Body of pancreas (tissue), 4 donors: ENCODE results near the gene TSPAN10. TPM values are rescaled to one million over a fixed set of nuclear protein-coding genes. Genes with fewer than 3 reads are reported as not detected.

ENCODE experiments used
- ATAC-seq: fragments of 150-250 bp; one replicate; pipeline ENCODE4 v1.9.1; 2016
- DNase-seq, 4 donors: peaks; one replicate each; pipeline ENCODE4 v3.0.0-alpha.2; 2019
- H3K27ac ChIP-seq, 4 donors: fragments of 200-600 bp; sonication (generic); 1 replicate in 3 of 4; 2 replicates in 1 of 4; pipeline versions ENCODE4 v1.5.1 to v1.6.1; 2016 to 2019; ENCODE audit warnings: mild to moderate bottlenecking in 1 of 4, mixed read lengths in 1 of 4, moderate library complexity in 1 of 4
- H3K27me3 ChIP-seq, 2 donors: fragments of 200-600 bp; sonication (generic); one replicate each; pipeline ENCODE4 v1.6.0; 2016; ENCODE audit warnings: mild to moderate bottlenecking in 1 of 2
- H3K36me3 ChIP-seq, 2 donors: fragments of 200-600 bp; sonication (generic); replicated peaks in 1 of 2; 2 replicates each; pipeline ENCODE4 v1.5.1; 2016; ENCODE audit warnings: low read depth in 2 of 2; ENCODE audit not compliant: insufficient read depth in 1 of 2
- H3K4me1 ChIP-seq: fragments of 200-600 bp; sonication (generic); one replicate; pipeline ENCODE4 v1.6.0; 2016
- H3K4me3 ChIP-seq, 2 donors: fragments of 200-600 bp; sonication (generic); 1 replicate in 1 of 2; 2 replicates in 1 of 2; pipeline ENCODE4 v1.5.1; 2016 to 2019
- H3K9me3 ChIP-seq, 3 donors: fragments of 200-600 bp; sonication (generic); 1 replicate in 2 of 3; 2 replicates in 1 of 3; pipeline ENCODE4 v1.5.1; 2016
- POLR2A ChIP-seq, 3 donors: fragments of 450-650 bp; IDR thresholded peaks; one replicate each; pipeline ENCODE4 v1.6.1; 2016; ENCODE audit warnings: antibody characterized with exemption in 3 of 3, mild to moderate bottlenecking in 2 of 3
- WGBS, 2 donors: methylation state at CpG; one replicate each; pipeline ENCODE4 v1.1.5; 2017; 5-methylcytosine and 5-hydroxymethylcytosine counted together
- intact Hi-C: fragments of 100-400 bp; cut with DNase I; formaldehyde crosslinking; loops from one replicate; pipeline ENCODE4 v1.15.1; 2023
- total RNA-seq, 2 donors: library from RNA; depleted of rRNA; stranded (reverse); fragments of >200 nt; gene quantifications; one replicate each; pipeline ENCODE4 v1.1.0, GENCODE V29; 2016
- TF ChIP-seq, protein P1 (sequence below), 7 experiments: fragments of 450-650 bp in 4 of 7; fragments of 200-600 bp in 3 of 7; sonication (generic) in 3 of 7; IDR thresholded peaks; one replicate each; pipeline ENCODE4 v1.5.1; 2016 to 2019; ENCODE audit warnings: antibody characterized with exemption in 7 of 7

The TSPAN10 gene
- total RNA-seq, 2 donors from 2014 or later, result 1.0 to 5.3 TPM

DNA sequence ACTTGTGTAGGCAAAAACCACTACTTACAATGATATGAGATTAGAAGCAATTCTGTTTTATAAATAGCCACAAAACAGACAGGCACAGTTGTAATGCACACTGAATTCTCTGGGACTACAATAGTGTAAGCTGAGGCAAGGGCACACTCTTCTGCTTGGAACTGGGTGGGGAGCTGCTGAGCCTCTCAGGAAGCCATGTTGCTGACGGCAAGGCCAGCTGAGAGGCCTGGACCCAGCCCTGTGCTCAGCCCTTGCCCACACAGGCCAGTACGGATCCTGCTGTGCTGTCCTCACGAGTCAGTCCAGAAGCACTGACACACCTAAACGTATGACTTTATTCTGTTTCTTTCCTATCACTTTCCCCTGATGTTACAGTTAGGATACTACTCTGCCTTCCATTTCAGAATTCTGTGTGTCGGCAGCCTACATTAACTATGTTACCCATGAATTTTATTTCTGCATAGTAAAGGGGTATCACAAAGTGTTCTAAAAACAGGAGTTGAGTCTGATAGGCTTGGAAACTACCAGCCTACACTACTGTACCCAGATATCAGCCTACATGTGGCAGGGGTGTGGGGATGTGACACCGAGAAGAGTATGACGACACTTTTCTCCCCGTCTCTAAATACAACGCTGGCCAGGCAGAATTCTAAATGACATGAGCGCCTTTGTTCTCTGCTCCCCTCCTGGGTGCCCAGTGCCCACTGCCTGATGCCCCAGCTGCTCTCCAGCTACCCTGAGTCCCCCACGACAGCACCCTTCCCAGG, 43.7 kb upstream of the TSPAN10 start:
- no peaks in the 10 kb centered on the region for H3K27me3 ChIP-seq
- 87 to 95% methylated on average over 11 of the region's 11 CpGs for WGBS, 2 donors
- no peaks in the 10 kb centered on the region for H3K9me3 ChIP-seq
- no peak overlapping the region for H3K4me3 ChIP-seq
- intact Hi-C loops, result no loop called here
- no peak overlapping the region for H3K27ac ChIP-seq
- TF ChIP-seq, protein P1, sequence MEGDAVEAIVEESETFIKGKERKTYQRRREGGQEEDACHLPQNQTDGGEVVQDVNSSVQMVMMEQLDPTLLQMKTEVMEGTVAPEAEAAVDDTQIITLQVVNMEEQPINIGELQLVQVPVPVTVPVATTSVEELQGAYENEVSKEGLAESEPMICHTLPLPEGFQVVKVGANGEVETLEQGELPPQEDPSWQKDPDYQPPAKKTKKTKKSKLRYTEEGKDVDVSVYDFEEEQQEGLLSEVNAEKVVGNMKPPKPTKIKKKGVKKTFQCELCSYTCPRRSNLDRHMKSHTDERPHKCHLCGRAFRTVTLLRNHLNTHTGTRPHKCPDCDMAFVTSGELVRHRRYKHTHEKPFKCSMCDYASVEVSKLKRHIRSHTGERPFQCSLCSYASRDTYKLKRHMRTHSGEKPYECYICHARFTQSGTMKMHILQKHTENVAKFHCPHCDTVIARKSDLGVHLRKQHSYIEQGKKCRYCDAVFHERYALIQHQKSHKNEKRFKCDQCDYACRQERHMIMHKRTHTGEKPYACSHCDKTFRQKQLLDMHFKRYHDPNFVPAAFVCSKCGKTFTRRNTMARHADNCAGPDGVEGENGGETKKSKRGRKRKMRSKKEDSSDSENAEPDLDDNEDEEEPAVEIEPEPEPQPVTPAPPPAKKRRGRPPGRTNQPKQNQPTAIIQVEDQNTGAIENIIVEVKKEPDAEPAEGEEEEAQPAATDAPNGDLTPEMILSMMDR (IDR thresholded peaks at IDR 0.05), result no peak
- no peak for TF ChIP-seq POLR2A (IDR thresholded peaks at IDR 0.05)
- peaks cover 10 to 38% of the 10 kb centered on the region in 2 donors for H3K36me3 ChIP-seq
- ATAC-seq (no peak), DNase-seq (no peak)
- H3K4me1 ChIP-seq, result no peaks in the 10 kb centered on the region

DNA sequence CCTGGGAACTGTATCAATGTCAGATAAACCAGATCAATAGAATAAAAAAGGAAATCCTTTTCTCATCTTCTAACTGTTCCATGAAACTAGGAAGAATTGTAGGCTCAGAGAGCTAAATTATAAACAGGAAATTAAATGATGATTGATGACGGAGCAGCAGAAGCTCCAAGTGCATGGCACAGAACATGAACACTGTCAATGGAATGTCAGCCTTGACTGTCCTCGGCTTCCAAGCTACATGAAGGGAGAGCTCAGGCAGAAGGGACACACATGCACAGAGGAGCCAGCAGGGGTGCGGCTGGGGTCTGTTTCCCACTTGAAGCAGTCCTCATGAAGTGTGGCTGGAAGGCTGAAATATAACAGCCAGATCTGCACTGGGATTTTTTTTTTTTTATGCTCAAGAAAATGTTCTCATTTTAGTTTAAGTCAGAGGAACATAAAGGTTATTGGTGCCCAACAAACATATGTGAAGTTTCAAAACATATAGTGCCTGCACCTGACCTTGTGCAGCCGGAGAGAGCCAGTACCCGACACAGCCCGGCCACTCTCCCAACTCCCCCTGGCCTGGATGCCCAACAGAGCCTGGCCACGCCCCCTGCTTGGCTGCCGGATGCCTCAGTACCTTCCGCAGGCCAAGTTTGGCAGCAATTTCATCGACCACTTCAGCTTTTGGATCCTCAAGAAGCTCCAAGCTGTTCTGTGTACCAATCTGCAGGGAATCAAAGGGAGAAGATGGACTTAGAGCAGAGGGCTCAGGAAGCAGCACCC, 37.1 kb upstream of the TSPAN10 start:
- intact Hi-C loops, result loop anchor here (5.0 kb wide), 2 partner anchors 43 to 353 kb away; no protein-coding TSS in a partner anchor

DNA sequence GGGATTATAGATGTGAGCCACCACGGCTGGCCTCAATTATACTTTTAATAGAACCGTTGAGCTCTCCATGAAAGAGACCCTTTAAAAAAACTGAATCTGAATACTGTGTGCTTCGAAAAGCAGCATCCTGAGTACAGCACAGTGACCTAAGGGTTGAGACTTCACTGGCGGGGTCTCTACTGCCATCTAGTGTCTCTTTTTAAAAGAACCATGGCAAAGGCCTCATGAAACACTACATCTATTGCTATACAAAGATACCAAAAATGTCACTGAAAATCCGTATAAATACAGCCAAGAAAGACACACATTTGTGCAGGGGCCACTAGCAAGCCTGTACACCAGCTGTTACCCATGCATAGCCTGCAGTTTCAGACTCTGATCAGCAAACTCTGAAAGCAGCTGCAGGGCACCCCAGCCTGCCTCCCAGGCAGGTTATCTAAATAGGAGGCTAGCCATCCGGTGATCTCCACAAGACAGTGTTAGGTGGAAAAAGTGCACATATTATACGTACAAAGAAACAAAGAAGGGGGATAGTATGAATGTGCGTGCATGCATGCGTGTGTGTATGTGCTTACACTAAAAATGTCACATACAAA, 35.4 kb upstream of the TSPAN10 start:
- intact Hi-C loops, result loop anchor here (5.0 kb wide), 1 partner anchor 354 kb away; no protein-coding TSS in a partner anchor
- no peak overlapping the region for H3K27ac ChIP-seq
- peak; percentile 92 for ATAC-seq
- no peaks in the 10 kb centered on the region for H3K27me3 ChIP-seq
- H3K4me1 ChIP-seq, result no peaks in the 10 kb centered on the region
- 34 to 38% methylated on average over 9 of the region's 9 CpGs for WGBS, 2 donors
- peak; percentile 44 to 66 (median 50) for DNase-seq
- peaks cover 0 to 30% of the 10 kb centered on the region in 2 donors for H3K36me3 ChIP-seq
- no peak overlapping the region for H3K4me3 ChIP-seq
- TF ChIP-seq, protein P1 (IDR thresholded peaks at IDR 0.05), result peak; percentile 67 to 85 (median 82)
- no peak for TF ChIP-seq POLR2A (IDR thresholded peaks at IDR 0.05)
- H3K9me3 ChIP-seq, result no peaks in the 10 kb centered on the region

More for the DNA sequence above, 37.1 kb upstream of the TSPAN10 start:
- ATAC-seq (no peak), DNase-seq (no peak)
- Histone ChIP-seq H3K27me3 (no peaks in the 10 kb centered on the region), H3K27ac (no peak overlapping the region), H3K4me3 (no peak overlapping the region), H3K9me3 (no peaks in the 10 kb centered on the region), H3K4me1 (no peaks in the 10 kb centered on the region), H3K36me3 (peaks cover 0 to 33% of the 10 kb centered on the region in 2 donors)
- TF ChIP-seq, protein P1 (IDR thresholded peaks at IDR 0.05), result no peak
- no peak for TF ChIP-seq POLR2A (IDR thresholded peaks at IDR 0.05)
- WGBS, 2 donors, result 78 to 79% methylated on average over 9 to 10 of the region's 10 CpGs

DNA sequence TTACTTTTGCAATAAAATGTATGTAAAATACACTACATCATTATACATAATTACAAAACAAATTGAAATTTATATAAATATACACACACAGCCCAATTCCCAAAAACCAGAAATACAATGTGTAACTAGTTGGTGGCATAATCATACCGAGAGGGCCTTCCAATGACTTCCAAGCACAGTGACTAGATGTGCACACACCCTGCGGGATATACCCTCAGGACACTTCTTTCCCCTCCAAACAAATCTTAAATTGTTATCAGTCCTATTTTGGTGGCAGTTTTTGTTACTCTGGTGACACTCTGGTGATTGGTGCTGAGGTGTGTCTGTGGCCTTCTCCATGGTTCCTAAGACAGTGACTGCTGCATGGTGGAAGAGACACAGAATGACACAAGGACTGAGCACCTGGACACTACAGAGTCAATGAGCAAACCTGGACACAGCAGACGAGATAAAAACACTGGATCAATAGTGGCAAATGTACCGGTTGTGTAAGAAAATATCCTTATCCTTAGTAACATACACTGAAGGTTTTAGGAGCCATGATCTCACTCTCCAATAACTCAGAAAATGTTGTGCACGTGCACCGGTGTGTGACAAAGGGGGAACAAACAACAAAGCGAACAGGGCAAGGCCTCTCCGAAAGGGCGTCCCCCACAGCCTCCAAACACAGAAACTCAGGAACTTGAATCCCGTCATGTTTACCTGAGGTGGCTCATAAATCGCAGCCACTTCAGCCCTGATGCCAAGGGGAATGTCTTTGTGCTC, 33.0 kb upstream of the TSPAN10 start:
- H3K27ac ChIP-seq, result no peak overlapping the region
- intact Hi-C loops, result loop anchor here (5.0 kb wide), 1 partner anchor 357 kb away; no protein-coding TSS in a partner anchor
- no peak for ATAC-seq
- H3K36me3 ChIP-seq, result peaks cover 4 to 33% of the 10 kb centered on the region in 2 donors
- 72 to 75% methylated on average over 10 to 11 of the region's 11 CpGs for WGBS, 2 donors
- H3K9me3 ChIP-seq, result no peaks in the 10 kb centered on the region
- no peak for DNase-seq
- no peaks in the 10 kb centered on the region for H3K4me1 ChIP-seq
- no peak overlapping the region for H3K4me3 ChIP-seq
- TF ChIP-seq POLR2A (IDR thresholded peaks at IDR 0.05), result no peak
- TF ChIP-seq, protein P1 (IDR thresholded peaks at IDR 0.05), result no peak
- no peaks in the 10 kb centered on the region for H3K27me3 ChIP-seq
